Cardiac fibroblast (primary cell): ENCODE data around the gene RAB3B.

Source experiments
- DNase-seq, 2 donors: peaks; one replicate each; pipeline versions ENCODE4 v3.0.0 to v3.0.0-alpha.2; 2010; ENCODE audit warnings: low read depth in 2 of 2
- H3K4me3 ChIP-seq, 2 donors: replicated peaks in 1 of 2; 1 replicate in 1 of 2; 2 replicates in 1 of 2; pipeline ENCODE4 v1.5.1; 2011; ENCODE audit warnings: low read depth in 2 of 2, low read length in 2 of 2, mild to moderate bottlenecking in 2 of 2, moderate library complexity in 1 of 2
- CTCF ChIP-seq: IDR thresholded peaks from one replicate; pipeline ENCODE4 v1.5.1; 2011; ENCODE audit warnings: low read depth, mild to moderate bottlenecking, low read length, inconsistent platforms

RAB3B gene

DNA sequence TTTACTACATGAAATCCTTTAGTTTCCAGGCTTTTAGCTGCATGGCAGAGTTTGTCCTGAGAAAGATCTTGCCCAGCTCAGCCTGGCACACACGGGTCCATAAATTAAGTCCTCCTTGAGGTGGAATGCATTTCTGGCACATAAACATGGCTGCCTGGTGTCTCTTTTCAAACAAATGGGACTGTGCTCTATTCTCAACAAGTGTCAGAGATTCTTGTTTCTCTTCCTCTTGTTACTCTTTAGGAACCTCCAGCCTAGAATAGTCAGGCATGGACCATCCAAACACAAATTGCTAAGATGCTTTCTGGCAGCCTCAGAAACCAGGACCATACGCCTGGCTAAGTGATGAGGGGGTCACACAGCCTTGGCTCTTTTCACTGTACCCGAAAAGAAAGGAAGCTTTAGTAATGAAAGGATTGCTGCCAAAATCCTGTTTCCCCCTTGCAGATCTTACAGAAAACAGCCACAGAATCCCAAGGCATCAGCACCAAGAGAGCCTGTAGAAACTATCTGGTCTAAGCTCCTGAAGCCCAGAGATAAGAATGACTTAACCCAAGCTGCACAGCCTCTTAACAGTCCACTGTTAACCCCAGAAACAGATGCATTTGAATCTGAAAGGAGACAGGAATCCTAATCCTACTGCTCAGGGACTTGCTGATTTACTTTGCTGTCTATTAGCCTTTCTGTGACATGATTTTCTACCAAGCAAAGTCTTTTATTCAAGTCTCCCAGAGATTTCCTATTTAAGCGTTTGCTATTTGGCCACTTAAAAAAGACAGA lies 80.1 kb downstream of the RAB3B start:
- no peak for DNase-seq
- TF ChIP-seq CTCF, result no peak
- no peak overlapping the region for H3K4me3 ChIP-seq

DNA sequence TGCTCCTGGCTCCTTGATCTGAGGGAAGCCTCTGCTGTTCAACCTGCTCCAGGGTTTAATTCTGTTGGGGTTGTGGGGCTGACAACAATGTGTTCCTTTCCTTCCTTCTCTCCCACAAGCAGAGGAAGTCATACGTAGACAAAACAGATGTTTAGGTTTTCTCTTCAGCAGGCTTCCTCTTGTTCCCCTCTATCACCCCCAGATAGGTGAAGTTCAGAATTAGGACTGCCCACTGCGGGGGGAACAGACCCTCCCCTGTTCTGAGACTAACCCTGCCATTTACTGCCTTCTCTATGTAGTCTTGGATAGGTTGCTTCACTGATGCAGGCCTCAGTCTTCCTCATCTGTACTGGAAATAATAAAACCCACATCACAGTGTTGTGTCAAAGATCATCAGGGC lies 82.0 kb downstream of the RAB3B start:
- DNase-seq, result no peak
- H3K4me3 ChIP-seq, result no peak overlapping the region
- TF ChIP-seq CTCF, result no peak

GRCh38 chr1:51907079-51907702 lies 83.3 kb downstream of the RAB3B start:
- TF ChIP-seq CTCF, result no peak
- DNase-seq, result peak; percentile 8 to 14
- no peak overlapping the region for H3K4me3 ChIP-seq

GRCh38 chr1:51906306-51907078 lies 84.0 kb downstream of the RAB3B start:
- TF ChIP-seq CTCF, result no peak

GRCh38 chr1:51902456-51902855 lies 88.0 kb downstream of the RAB3B start:
- TF ChIP-seq CTCF, result no peak
- no peak for DNase-seq
- no peak overlapping the region for H3K4me3 ChIP-seq

More at GRCh38 chr1:51906306-51907078, 84.0 kb downstream of the RAB3B start:
- peak; percentile 53 to 65 for DNase-seq
- no peak overlapping the region for H3K4me3 ChIP-seq

- TF ChIP-seq CTCF, result no peak
- DNase-seq, result peak in 1 of 2 donors; percentile 8
- H3K4me3 ChIP-seq, result no peak overlapping the region
These were observed 89.3 kb downstream of the RAB3B start for GRCh38 chr1:51901151-51901550.
